ENCODE data around the gene OPCML. TPM values are rescaled to one million over a fixed set of nuclear protein-coding genes. Genes with fewer than 3 reads are reported as not detected.

Gene OPCML
- total and polyA plus RNA-seq, 7 donors = 0.01 to 0.80 (median 0.07) TPM; not detected in 4

DNA sequence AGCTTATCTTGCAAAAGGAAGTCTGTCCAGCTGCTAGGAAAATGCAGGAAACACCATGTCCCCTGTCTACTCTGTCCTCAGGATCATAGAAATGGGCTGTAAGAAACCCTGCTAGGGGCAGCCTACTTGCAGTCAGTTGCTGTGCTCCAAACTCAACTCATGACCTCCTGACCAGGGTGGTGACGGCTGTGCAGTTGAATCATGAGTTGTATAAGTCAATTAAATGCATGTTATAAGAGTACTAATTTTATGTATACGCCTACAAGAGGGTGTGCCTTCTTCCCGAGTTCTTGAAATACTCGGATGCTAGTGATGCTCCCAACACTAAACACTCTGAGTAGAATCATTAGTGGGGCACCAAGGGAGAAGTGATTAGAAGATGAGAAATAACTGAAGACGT, 776.4 kb downstream of the OPCML start:
- Histone ChIP-seq H3K4me3 (no peak overlapping the region), H3K27ac (no peak overlapping the region), H3K27me3 (ENCODE audit: insufficient read depth in 3 of 3, low read length in 2 of 3) (no peaks in the 10 kb centered on the region), H3K4me1 (no peaks in the 10 kb centered on the region), H3K36me3 (ENCODE audit: insufficient read depth in 1 of 2, low read depth in 1 of 2) (no peaks in the 10 kb centered on the region), H3K9me3 (no peaks in the 10 kb centered on the region)
- 83 to 87% (median 87%) methylated on average over 5 of the region's 5 CpGs for WGBS, 3 donors
- intact Hi-C loops (cut with DNase I) = no loop called here
- DNase-seq = no peak
- ATAC-seq = no peak
- TF ChIP-seq, protein P1, sequence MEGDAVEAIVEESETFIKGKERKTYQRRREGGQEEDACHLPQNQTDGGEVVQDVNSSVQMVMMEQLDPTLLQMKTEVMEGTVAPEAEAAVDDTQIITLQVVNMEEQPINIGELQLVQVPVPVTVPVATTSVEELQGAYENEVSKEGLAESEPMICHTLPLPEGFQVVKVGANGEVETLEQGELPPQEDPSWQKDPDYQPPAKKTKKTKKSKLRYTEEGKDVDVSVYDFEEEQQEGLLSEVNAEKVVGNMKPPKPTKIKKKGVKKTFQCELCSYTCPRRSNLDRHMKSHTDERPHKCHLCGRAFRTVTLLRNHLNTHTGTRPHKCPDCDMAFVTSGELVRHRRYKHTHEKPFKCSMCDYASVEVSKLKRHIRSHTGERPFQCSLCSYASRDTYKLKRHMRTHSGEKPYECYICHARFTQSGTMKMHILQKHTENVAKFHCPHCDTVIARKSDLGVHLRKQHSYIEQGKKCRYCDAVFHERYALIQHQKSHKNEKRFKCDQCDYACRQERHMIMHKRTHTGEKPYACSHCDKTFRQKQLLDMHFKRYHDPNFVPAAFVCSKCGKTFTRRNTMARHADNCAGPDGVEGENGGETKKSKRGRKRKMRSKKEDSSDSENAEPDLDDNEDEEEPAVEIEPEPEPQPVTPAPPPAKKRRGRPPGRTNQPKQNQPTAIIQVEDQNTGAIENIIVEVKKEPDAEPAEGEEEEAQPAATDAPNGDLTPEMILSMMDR (IDR thresholded peaks at IDR 0.05) = no peak

DNA sequence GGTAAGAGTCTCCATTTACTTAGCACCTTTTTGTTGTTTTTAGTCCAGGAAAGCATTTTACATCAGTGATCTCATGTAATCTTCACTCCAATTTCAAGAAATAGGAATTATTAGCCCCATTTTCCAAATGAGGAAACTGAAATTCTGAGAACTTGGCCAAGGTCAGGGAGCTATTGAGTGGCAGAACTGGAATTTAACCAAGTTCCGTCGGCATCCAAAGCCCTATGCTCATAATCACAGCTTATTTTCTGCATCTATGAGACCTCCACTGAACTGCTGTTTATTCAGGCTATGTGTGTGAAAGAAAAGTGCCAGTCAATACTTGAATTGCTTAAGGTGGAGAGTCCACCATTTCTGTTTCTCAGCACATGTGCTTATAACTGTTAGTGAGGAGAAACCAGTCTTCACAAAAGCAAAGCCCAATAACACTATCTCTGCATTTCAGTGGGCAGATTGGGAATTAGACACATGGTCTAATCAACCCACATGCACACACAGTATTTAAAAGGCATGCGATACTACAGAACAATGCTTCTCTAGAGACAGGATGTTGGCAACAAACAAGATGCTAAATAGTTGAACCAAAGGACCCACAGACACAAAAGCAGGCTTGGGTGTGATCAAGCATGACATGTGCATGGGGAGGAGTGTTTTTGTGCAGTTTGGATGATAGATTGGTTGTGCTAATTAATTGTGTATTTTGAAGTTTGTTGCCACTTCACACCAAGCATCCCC, 780.6 kb downstream of the OPCML start:
- H3K4me1 ChIP-seq = no peaks in the 10 kb centered on the region
- H3K36me3 ChIP-seq (ENCODE audit: insufficient read depth in 1 of 2, low read depth in 1 of 2) = no peaks in the 10 kb centered on the region
- TF ChIP-seq, protein P1 (IDR thresholded peaks at IDR 0.05) = no peak
- H3K27ac ChIP-seq = no peak overlapping the region
- H3K27me3 ChIP-seq (ENCODE audit: insufficient read depth in 3 of 3, low read length in 2 of 3) = no peaks in the 10 kb centered on the region
- intact Hi-C loops (cut with DNase I) = no loop called here
- DNase-seq (no peak), ATAC-seq (no peak)
- no peaks in the 10 kb centered on the region for H3K9me3 ChIP-seq
- whole genome bisulfite sequencing, 3 donors = 18 to 32% (median 28%) methylated on average over 3 of the region's 3 CpGs
- H3K4me3 ChIP-seq = no peak overlapping the region

DNA sequence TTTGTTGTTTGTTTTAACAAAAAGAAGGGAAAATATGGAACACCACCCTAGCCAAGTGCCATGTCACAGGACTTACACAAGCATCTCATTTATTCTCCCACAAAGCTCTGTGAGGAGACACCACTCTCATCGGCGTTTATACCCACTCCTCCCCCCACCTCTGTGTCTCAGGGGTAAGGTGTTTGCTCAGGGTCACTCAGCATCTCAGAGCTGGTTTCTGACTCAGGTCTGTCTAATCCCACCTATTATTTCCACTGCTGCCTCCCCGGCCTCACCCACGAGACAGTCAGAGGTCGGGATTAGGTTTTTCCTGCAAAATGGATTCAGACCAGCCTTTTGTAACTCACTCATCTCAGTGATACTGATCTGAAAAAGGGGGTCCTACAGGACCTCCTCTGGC, 786.0 kb downstream of the OPCML start:
- intact Hi-C loops (cut with DNase I) = no loop called here
- Histone ChIP-seq H3K36me3 (ENCODE audit: insufficient read depth in 1 of 2, low read depth in 1 of 2) (no peaks in the 10 kb centered on the region), H3K4me3 (no peak overlapping the region), H3K4me1 (no peaks in the 10 kb centered on the region), H3K27ac (no peak overlapping the region), H3K27me3 (ENCODE audit: insufficient read depth in 3 of 3, low read length in 2 of 3) (no peaks in the 10 kb centered on the region), H3K9me3 (no peaks in the 10 kb centered on the region)
- TF ChIP-seq, protein P1 (IDR thresholded peaks at IDR 0.05) = no peak
- ATAC-seq (no peak), DNase-seq (no peak)
- WGBS, 3 donors = 67 to 76% (median 70%) methylated on average over 5 of the region's 5 CpGs

- DNase-seq (no peak), ATAC-seq (no peak)
- Histone ChIP-seq H3K9me3 (no peaks in the 10 kb centered on the region), H3K4me1 (no peaks in the 10 kb centered on the region), H3K27me3 (ENCODE audit: insufficient read depth in 3 of 3, low read length in 2 of 3) (no peaks in the 10 kb centered on the region), H3K36me3 (ENCODE audit: insufficient read depth in 1 of 2, low read depth in 1 of 2) (no peaks in the 10 kb centered on the region), H3K4me3 (no peak overlapping the region), H3K27ac (no peak overlapping the region)
- 78 to 81% (median 80%) methylated on average over 1 of the region's 1 CpG for WGBS, 3 donors
- intact Hi-C loops (cut with DNase I) = no loop called here
- TF ChIP-seq, protein P1 (IDR thresholded peaks at IDR 0.05) = no peak
These were observed 787.0 kb downstream of the OPCML start for GRCh38 chr11:132745306-132745705.

DNA sequence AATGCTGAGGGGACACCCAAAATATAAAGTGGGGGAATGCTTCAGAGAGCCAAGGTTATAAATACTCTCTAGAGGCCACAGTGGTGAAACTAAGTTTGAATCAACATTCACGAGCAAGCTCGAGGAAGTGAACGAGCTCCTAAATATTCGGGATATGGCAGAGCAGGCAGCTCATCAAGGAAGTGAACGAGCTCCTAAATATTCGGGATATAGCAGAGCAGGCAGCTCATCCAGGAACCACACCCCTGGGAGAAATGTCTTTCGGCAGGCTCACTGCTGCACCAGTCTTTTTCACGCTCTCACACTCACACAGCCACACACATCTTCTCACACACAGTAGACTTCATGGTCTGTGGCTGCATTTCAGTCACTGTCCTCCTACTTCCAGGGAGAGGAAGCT, 787.5 kb downstream of the OPCML start:
- Histone ChIP-seq H3K36me3 (ENCODE audit: insufficient read depth in 1 of 2, low read depth in 1 of 2) (no peaks in the 10 kb centered on the region), H3K9me3 (no peaks in the 10 kb centered on the region), H3K4me1 (no peaks in the 10 kb centered on the region), H3K27me3 (ENCODE audit: insufficient read depth in 3 of 3, low read length in 2 of 3) (no peaks in the 10 kb centered on the region), H3K27ac (no peak overlapping the region), H3K4me3 (no peak overlapping the region)
- DNase-seq (no peak), ATAC-seq (no peak)
- 66 to 70% (median 66%) methylated on average over 8 of the region's 8 CpGs for WGBS, 3 donors
- intact Hi-C loops (cut with DNase I) = no loop called here
- TF ChIP-seq, protein P1 (IDR thresholded peaks at IDR 0.05) = no peak

Measured in psoas muscle (tissue), 8 donors.